Measurements from ENCODE around the gene HIBADH.

HIBADH gene

GRCh38 chr7:27551803-27552400 is 110.8 kb downstream of the HIBADH start:
- Histone ChIP-seq H3K27me3 (ENCODE audit: insufficient read depth, poor library complexity, severe bottlenecking) (no peaks in the 10 kb centered on the region), H3K27ac (replicated peaks) (no peak overlapping the region), H3K4me3 (replicated peaks; ENCODE audit: insufficient read depth, low read length) (no peak overlapping the region)
- no peak for TF ChIP-seq GABPA (IDR thresholded peaks at IDR 0.05; ENCODE audit: low read depth)
- TF ChIP-seq SPI1 (IDR thresholded peaks at IDR 0.05; ENCODE audit: borderline replicate concordance, low read depth), result no peak
- TF ChIP-seq REST (IDR thresholded peaks at IDR 0.05; ENCODE audit: insufficient replicate concordance, low read depth), result no peak
- TF ChIP-seq POLR2AphosphoS5 (IDR thresholded peaks at IDR 0.05; ENCODE audit: low read depth), result no peak
- TF ChIP-seq CTCF (IDR thresholded peaks at IDR 0.05; ENCODE audit: insufficient read depth, low read length), result no peak
- DNase-seq (ENCODE audit: low read depth in 1 of 2, low spot score in 1 of 2), result no peak

- H3K27me3 ChIP-seq (ENCODE audit: insufficient read depth, poor library complexity, severe bottlenecking), result no peaks in the 10 kb centered on the region
- H3K27ac ChIP-seq (replicated peaks), result no peak overlapping the region
- H3K4me3 ChIP-seq (replicated peaks; ENCODE audit: insufficient read depth, low read length), result no peak overlapping the region
- no peak for TF ChIP-seq CTCF (IDR thresholded peaks at IDR 0.05; ENCODE audit: insufficient read depth, low read length)
- no peak for TF ChIP-seq REST (IDR thresholded peaks at IDR 0.05; ENCODE audit: insufficient replicate concordance, low read depth)
- TF ChIP-seq POLR2AphosphoS5 (IDR thresholded peaks at IDR 0.05; ENCODE audit: low read depth), result no peak
- TF ChIP-seq GABPA (IDR thresholded peaks at IDR 0.05; ENCODE audit: low read depth), result no peak
- no peak for DNase-seq (ENCODE audit: low read depth in 1 of 2, low spot score in 1 of 2)
These were observed 113.1 kb downstream of the HIBADH start for GRCh38 chr7:27549606-27550005.

GRCh38 chr7:27548304-27548703 is 114.4 kb downstream of the HIBADH start:
- no peak for TF ChIP-seq CTCF (IDR thresholded peaks at IDR 0.05; ENCODE audit: insufficient read depth, low read length)
- no peak for TF ChIP-seq POLR2AphosphoS5 (IDR thresholded peaks at IDR 0.05; ENCODE audit: low read depth)
- no peak for TF ChIP-seq SPI1 (IDR thresholded peaks at IDR 0.05; ENCODE audit: borderline replicate concordance, low read depth)
- no peak for TF ChIP-seq GABPA (IDR thresholded peaks at IDR 0.05; ENCODE audit: low read depth)
- TF ChIP-seq REST (IDR thresholded peaks at IDR 0.05; ENCODE audit: insufficient replicate concordance, low read depth), result no peak
- Histone ChIP-seq H3K4me3 (replicated peaks; ENCODE audit: insufficient read depth, low read length) (no peak overlapping the region), H3K27ac (replicated peaks) (no peak overlapping the region), H3K27me3 (ENCODE audit: insufficient read depth, poor library complexity, severe bottlenecking) (no peaks in the 10 kb centered on the region)
- no peak for DNase-seq (ENCODE audit: low read depth in 1 of 2, low spot score in 1 of 2)
